Measurements from ENCODE around the gene PLXNA4.

The PLXNA4 gene

GRCh38 chr7:132207211-132207610, 369.1 kb downstream of the PLXNA4 start:
- DNase-seq (ENCODE audit: low read depth in 2 of 2), result no peak

- DNase-seq (ENCODE audit: low read depth in 2 of 2), result no peak
Measured at GRCh38 chr7:132206594-132206993, 369.7 kb downstream of the PLXNA4 start.

GRCh38 chr7:132205509-132205908, 370.8 kb downstream of the PLXNA4 start:
- no peak for DNase-seq (ENCODE audit: low read depth in 2 of 2)

GRCh38 chr7:132203021-132203420, 373.2 kb downstream of the PLXNA4 start:
- no peak for DNase-seq (ENCODE audit: low read depth in 2 of 2)

- DNase-seq (ENCODE audit: low read depth in 2 of 2), result no peak
Measured at GRCh38 chr7:132202541-132202940, 373.7 kb downstream of the PLXNA4 start.

- DNase-seq (ENCODE audit: low read depth in 2 of 2), result no peak
Measured at GRCh38 chr7:132200141-132200540, 376.1 kb downstream of the PLXNA4 start.

GRCh38 chr7:132199626-132200025, 376.6 kb downstream of the PLXNA4 start:
- no peak for DNase-seq (ENCODE audit: low read depth in 2 of 2)

- no peak for DNase-seq (ENCODE audit: low read depth in 2 of 2)
Measured at GRCh38 chr7:132197772-132198171, 378.5 kb downstream of the PLXNA4 start.

GRCh38 chr7:132193898-132194297, 382.4 kb downstream of the PLXNA4 start:
- DNase-seq (ENCODE audit: low read depth in 2 of 2), result no peak

GRCh38 chr7:132192809-132193208, 383.5 kb downstream of the PLXNA4 start:
- no peak for DNase-seq (ENCODE audit: low read depth in 2 of 2)

GRCh38 chr7:132191418-132191817, 384.9 kb downstream of the PLXNA4 start:
- no peak for DNase-seq (ENCODE audit: low read depth in 2 of 2)

- DNase-seq (ENCODE audit: low read depth in 2 of 2), result no peak
Measured at GRCh38 chr7:132190683-132191082, 385.6 kb downstream of the PLXNA4 start.

GRCh38 chr7:132189881-132190280, 386.4 kb downstream of the PLXNA4 start:
- no peak for DNase-seq (ENCODE audit: low read depth in 2 of 2)

- no peak for DNase-seq (ENCODE audit: low read depth in 2 of 2)
Measured at GRCh38 chr7:132187869-132188789, 388.1 kb downstream of the PLXNA4 start.

- DNase-seq (ENCODE audit: low read depth in 2 of 2), result no peak
Measured at GRCh38 chr7:132187391-132187790, 388.9 kb downstream of the PLXNA4 start.

- no peak for DNase-seq (ENCODE audit: low read depth in 2 of 2)
Measured at GRCh38 chr7:132185150-132185549, 391.1 kb downstream of the PLXNA4 start.

- no peak for DNase-seq (ENCODE audit: low read depth in 2 of 2)
Measured at GRCh38 chr7:132183781-132184380, 392.4 kb downstream of the PLXNA4 start.

- no peak for DNase-seq (ENCODE audit: low read depth in 2 of 2)
Measured at GRCh38 chr7:132182992-132183391, 393.3 kb downstream of the PLXNA4 start.

GRCh38 chr7:132181946-132182685, 394.2 kb downstream of the PLXNA4 start:
- no peak for DNase-seq (ENCODE audit: low read depth in 2 of 2)

GRCh38 chr7:132181371-132181770, 394.9 kb downstream of the PLXNA4 start:
- DNase-seq (ENCODE audit: low read depth in 2 of 2), result no peak

- no peak for DNase-seq (ENCODE audit: low read depth in 2 of 2)
Measured at GRCh38 chr7:132180481-132180880, 395.8 kb downstream of the PLXNA4 start.

- DNase-seq (ENCODE audit: low read depth in 2 of 2), result no peak
Measured at GRCh38 chr7:132179681-132180080, 396.6 kb downstream of the PLXNA4 start.

- no peak for DNase-seq (ENCODE audit: low read depth in 2 of 2)
Measured at GRCh38 chr7:132179080-132179430, 397.2 kb downstream of the PLXNA4 start.
